ENCODE results near the gene NEDD1.

The NEDD1 gene

GRCh38 chr12:97003276-97003675 lies 96.2 kb downstream of the NEDD1 start:
- H3K27me3 ChIP-seq, result no peaks in the 10 kb centered on the region
- H3K9me3 ChIP-seq, result no peaks in the 10 kb centered on the region
- DNase-seq, result no peak
- TF ChIP-seq CTCF (IDR thresholded peaks at IDR 0.05; ENCODE audit: low read depth, low read length), result no peak
- no peaks in the 10 kb centered on the region for H3K4me1 ChIP-seq
- H3K4me3 ChIP-seq (ENCODE audit: low read depth, low read length), result no peak overlapping the region
- H3K36me3 ChIP-seq, result no peaks in the 10 kb centered on the region
